ENCODE data around the gene CACNA1F.

GRCh38 chrX:49166914-49167739 lies 66.0 kb downstream of the CACNA1F start:
- no peak for TF ChIP-seq POLR2A (IDR thresholded peaks at IDR 0.05)
- TF ChIP-seq, protein P1, sequence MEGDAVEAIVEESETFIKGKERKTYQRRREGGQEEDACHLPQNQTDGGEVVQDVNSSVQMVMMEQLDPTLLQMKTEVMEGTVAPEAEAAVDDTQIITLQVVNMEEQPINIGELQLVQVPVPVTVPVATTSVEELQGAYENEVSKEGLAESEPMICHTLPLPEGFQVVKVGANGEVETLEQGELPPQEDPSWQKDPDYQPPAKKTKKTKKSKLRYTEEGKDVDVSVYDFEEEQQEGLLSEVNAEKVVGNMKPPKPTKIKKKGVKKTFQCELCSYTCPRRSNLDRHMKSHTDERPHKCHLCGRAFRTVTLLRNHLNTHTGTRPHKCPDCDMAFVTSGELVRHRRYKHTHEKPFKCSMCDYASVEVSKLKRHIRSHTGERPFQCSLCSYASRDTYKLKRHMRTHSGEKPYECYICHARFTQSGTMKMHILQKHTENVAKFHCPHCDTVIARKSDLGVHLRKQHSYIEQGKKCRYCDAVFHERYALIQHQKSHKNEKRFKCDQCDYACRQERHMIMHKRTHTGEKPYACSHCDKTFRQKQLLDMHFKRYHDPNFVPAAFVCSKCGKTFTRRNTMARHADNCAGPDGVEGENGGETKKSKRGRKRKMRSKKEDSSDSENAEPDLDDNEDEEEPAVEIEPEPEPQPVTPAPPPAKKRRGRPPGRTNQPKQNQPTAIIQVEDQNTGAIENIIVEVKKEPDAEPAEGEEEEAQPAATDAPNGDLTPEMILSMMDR (IDR thresholded peaks at IDR 0.05): no peak
